Gastroesophageal sphincter (tissue), 3 donors: ENCODE results near the gene MID1IP1.

ENCODE experiments used
- POLR2A ChIP-seq, 2 donors: fragments of 450-650 bp; IDR thresholded peaks; one replicate each; pipeline ENCODE4 v1.6.1; 2017; ENCODE audit warnings: antibody characterized with exemption in 2 of 2, mild to moderate bottlenecking in 2 of 2, moderate library complexity in 1 of 2
- TF ChIP-seq, protein P1 (sequence below), 4 experiments: fragments of 200-600 bp in 2 of 4; fragments of 450-650 bp in 2 of 4; sonication (generic) in 1 of 4; IDR thresholded peaks; one replicate each; pipeline ENCODE4 v1.5.1; 2017 to 2019; ENCODE audit warnings: antibody characterized with exemption in 4 of 4, mild to moderate bottlenecking in 2 of 4, moderate library complexity in 2 of 4

DNA sequence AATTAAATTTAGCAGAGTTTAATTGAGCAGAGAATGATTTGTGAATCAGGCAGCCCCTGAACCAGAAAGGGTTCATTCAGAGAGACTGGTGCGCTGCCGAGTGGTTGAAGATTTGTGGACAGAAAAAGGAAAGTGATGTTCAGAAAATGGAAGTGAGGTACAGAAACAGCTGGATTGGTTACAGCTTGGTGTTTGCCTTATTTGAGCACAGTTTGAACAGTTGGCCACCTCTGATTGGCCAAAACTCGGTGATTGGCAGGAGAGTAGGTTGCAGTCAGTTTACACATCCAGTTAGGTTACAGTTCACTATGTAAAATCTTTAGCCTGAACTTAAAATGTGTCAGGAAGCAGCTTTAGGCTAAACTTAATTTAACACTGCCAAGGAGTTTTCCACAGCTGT lies 14.9 kb downstream of the MID1IP1 start:
- TF ChIP-seq POLR2A (IDR thresholded peaks at IDR 0.05) = no peak
- TF ChIP-seq, protein P1, sequence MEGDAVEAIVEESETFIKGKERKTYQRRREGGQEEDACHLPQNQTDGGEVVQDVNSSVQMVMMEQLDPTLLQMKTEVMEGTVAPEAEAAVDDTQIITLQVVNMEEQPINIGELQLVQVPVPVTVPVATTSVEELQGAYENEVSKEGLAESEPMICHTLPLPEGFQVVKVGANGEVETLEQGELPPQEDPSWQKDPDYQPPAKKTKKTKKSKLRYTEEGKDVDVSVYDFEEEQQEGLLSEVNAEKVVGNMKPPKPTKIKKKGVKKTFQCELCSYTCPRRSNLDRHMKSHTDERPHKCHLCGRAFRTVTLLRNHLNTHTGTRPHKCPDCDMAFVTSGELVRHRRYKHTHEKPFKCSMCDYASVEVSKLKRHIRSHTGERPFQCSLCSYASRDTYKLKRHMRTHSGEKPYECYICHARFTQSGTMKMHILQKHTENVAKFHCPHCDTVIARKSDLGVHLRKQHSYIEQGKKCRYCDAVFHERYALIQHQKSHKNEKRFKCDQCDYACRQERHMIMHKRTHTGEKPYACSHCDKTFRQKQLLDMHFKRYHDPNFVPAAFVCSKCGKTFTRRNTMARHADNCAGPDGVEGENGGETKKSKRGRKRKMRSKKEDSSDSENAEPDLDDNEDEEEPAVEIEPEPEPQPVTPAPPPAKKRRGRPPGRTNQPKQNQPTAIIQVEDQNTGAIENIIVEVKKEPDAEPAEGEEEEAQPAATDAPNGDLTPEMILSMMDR (IDR thresholded peaks at IDR 0.05) = no peak
